PC-9 (cell line): ENCODE results near the gene ANKS4B. TPM values are rescaled to one million over a fixed set of nuclear protein-coding genes. Genes with fewer than 3 reads are reported as not detected.
"Not testable (repeated sequence)": the region's sequence is repeated elsewhere in the genome, so short reads cannot be mapped to it uniquely, and the experiment has no call there.

Experiments
- BruUV-seq: library from RNA; stranded (reverse); fragments of 400-500 nt; replicated peaks from 2 replicates; lab custom pipeline; 2021; lab: Mats Ljungman, UMichigan
- CTCF ChIA-PET: fragments of 300-600 bp; sonication (Branson Sonifier 250); formaldehyde crosslinking; loops from one replicate; lab custom pipeline; 2022; ENCODE audit warnings: antibody characterized with exemption; lab: Charles Lee
- POLR2A ChIA-PET: fragments of 300-600 bp; sonication (Branson Sonifier 250); formaldehyde crosslinking; loops from one replicate; lab custom pipeline; 2022; ENCODE audit warnings: antibody characterized with exemption; ENCODE audit not compliant: unreplicated experiment; lab: Charles Lee
- DNase-seq, 2 experiments: peaks; one replicate each; pipeline versions ENCODE4 v3.0.0 to v3.0.0-alpha.2; 2015 to 2022; ENCODE audit warnings: mixed read lengths in 1 of 2
- H2AFZ ChIP-seq: fragments of 200-600 bp; sonication (generic); 2 replicates; pipeline ENCODE4 v1.8.1; 2017; ENCODE audit warnings: antibody characterized with exemption
- H3F3A ChIP-seq: fragments of 200-600 bp; sonication (generic); 2 replicates; pipeline ENCODE4 v1.8.1; 2017; ENCODE audit warnings: antibody characterized with exemption, mild to moderate bottlenecking, low read depth; ENCODE audit not compliant: insufficient read depth
- H3K27ac ChIP-seq: fragments of 200-600 bp; sonication (generic); 2 replicates; pipeline ENCODE4 v1.6.1; 2016; ENCODE audit warnings: mixed run types
- H3K27me3 ChIP-seq: fragments of 200-600 bp; sonication (generic); 2 replicates; pipeline ENCODE4 v1.6.1; 2016; ENCODE audit warnings: low read depth, mixed run types; ENCODE audit not compliant: insufficient read depth
- H3K36me3 ChIP-seq: fragments of 200-600 bp; sonication (generic); 2 replicates; pipeline ENCODE4 v1.6.1; 2016; ENCODE audit warnings: low read depth, mixed run types
- H3K4me1 ChIP-seq: fragments of 200-600 bp; sonication (generic); replicated peaks from 2 replicates; pipeline ENCODE4 v1.6.1; 2016; ENCODE audit warnings: mixed run types; ENCODE audit not compliant: insufficient read depth
- H3K4me2 ChIP-seq: fragments of 200-600 bp; sonication (generic); 2 replicates; pipeline ENCODE4 v1.6.1; 2017; ENCODE audit warnings: mixed run types
- H3K4me3 ChIP-seq: fragments of 200-600 bp; sonication (generic); 2 replicates; pipeline ENCODE4 v1.6.1; 2016; ENCODE audit warnings: mixed run types
- H3K79me2 ChIP-seq: fragments of 200-600 bp; sonication (generic); 2 replicates; pipeline ENCODE4 v1.6.1; 2017; ENCODE audit warnings: low read depth, mixed run types
- H3K9me2 ChIP-seq: fragments of 200-600 bp; sonication (generic); 2 replicates; pipeline ENCODE4 v1.8.1; 2017; ENCODE audit warnings: mild to moderate bottlenecking; ENCODE audit not compliant: insufficient read depth
- H3K9me3 ChIP-seq: fragments of 200-600 bp; sonication (generic); 2 replicates; pipeline ENCODE4 v1.8.1; 2016; ENCODE audit warnings: low read depth; ENCODE audit not compliant: insufficient read depth
- H4K20me1 ChIP-seq: fragments of 200-600 bp; sonication (generic); 2 replicates; pipeline ENCODE4 v1.8.1; 2017; ENCODE audit not compliant: insufficient read depth
- EZH2 ChIP-seq: fragments of 200-600 bp; sonication (generic); IDR thresholded peaks from 2 replicates; pipeline ENCODE4 v1.8.0; 2017; ENCODE audit warnings: antibody characterized with exemption, low read depth
- intact Hi-C: fragments of 100-400 bp; cut with micrococcal nuclease; formaldehyde crosslinking; loops from one replicate; pipeline ENCODE4 v1.10.0; 2022; ENCODE audit not compliant: unreplicated experiment
- total RNA-seq: library from RNA; stranded (reverse); gene quantifications from 2 replicates; pipeline ENCODE4 v1.2.3, GENCODE V29; 2021
- TF ChIP-seq, protein P1 (sequence below): fragments of 200-600 bp; sonication (generic); conservative IDR thresholded peaks from 2 replicates; pipeline ENCODE4 v1.6.1; 2017; ENCODE audit warnings: mixed run types, antibody characterized with exemption, mild to moderate bottlenecking, moderate library complexity

The ANKS4B gene
- total RNA-seq, 1 experiment from 2014 or later, result not detected

DNA sequence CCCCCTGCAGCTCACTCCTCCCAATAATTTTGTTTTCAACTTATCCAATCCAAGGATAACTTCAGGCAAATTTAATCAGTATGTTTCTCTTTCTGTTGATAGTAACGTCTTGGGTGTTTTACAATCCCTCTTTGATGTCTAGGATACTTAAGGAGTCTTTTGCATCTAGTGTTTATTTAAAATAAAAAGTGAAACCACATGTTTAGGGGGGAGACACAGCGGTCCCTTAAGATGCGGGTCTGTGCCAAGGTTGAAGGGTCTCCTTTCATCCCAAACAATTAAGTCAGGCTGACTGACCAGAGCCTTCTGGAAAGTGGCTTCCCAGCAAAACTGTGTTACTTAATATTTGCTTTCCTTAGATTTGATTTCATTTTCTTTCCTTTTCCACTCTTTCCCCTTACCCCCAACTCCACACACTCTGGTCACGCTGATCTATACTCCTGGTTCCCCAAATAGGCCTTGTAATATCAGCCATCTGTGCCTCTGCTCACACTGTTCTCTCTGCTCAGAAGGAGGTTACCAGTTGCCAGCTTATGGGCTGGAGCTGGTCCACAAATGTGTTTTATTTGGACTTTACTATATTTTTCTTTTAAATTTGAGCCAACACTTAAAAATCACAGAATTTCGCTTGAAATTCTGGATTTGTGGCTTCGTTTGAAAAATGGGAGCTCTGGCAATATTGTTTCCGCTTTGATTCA lies 11.2 kb downstream of the ANKS4B start:
- TF ChIP-seq, protein P1, sequence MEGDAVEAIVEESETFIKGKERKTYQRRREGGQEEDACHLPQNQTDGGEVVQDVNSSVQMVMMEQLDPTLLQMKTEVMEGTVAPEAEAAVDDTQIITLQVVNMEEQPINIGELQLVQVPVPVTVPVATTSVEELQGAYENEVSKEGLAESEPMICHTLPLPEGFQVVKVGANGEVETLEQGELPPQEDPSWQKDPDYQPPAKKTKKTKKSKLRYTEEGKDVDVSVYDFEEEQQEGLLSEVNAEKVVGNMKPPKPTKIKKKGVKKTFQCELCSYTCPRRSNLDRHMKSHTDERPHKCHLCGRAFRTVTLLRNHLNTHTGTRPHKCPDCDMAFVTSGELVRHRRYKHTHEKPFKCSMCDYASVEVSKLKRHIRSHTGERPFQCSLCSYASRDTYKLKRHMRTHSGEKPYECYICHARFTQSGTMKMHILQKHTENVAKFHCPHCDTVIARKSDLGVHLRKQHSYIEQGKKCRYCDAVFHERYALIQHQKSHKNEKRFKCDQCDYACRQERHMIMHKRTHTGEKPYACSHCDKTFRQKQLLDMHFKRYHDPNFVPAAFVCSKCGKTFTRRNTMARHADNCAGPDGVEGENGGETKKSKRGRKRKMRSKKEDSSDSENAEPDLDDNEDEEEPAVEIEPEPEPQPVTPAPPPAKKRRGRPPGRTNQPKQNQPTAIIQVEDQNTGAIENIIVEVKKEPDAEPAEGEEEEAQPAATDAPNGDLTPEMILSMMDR, result no peak
- TF ChIP-seq EZH2, result no peak
- no peaks in the 10 kb centered on the region for H4K20me1 ChIP-seq
- H2AFZ ChIP-seq, result no peak overlapping the region
- CTCF ChIA-PET, result no interaction called here
- BruUV-seq, result no TSS peak
- H3K36me3 ChIP-seq, result no peaks in the 10 kb centered on the region
- H3F3A ChIP-seq, result no peaks in the 10 kb centered on the region
- intact Hi-C loops, result no loop called here
- no peak overlapping the region for H3K27ac ChIP-seq
- POLR2A ChIA-PET, result no interaction called here
- no peak for DNase-seq
- H3K9me2 ChIP-seq, result no peaks in the 10 kb centered on the region
- H3K9me3 ChIP-seq, result no peaks in the 10 kb centered on the region
- H3K79me2 ChIP-seq, result no peaks in the 10 kb centered on the region
- no peak overlapping the region for H3K4me3 ChIP-seq
- H3K27me3 ChIP-seq, result peaks cover 37% of the 10 kb centered on the region
- H3K4me2 ChIP-seq, result no peak overlapping the region
- no peaks in the 10 kb centered on the region for H3K4me1 ChIP-seq

DNA sequence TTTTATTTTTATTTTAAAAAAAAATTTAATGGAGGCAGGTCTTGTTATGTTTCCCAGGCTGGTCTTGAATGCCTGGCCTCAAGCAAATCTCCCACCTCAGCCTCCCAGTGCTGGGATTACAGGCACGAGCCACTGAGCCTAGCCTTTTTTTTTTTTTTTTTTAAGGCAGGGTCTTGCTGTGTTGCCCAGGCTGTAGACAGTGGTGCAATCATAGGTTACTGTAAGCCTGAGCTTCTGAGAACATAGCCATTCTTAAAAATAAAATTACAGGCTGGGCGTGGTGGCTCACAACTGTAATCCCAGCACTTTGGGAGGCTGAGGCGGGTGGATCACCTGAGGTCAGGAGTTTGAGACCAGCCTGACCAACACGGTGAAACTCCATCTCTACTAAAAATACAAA lies 14.7 kb downstream of the ANKS4B start:
- H3K9me3 ChIP-seq, CTCF ChIA-PET, H4K20me1 ChIP-seq, H2AFZ ChIP-seq, H3K79me2 ChIP-seq, H3K4me3 ChIP-seq, H3K4me2 ChIP-seq, H3K9me2 ChIP-seq, DNase-seq, intact Hi-C loops, H3F3A ChIP-seq, H3K4me1 ChIP-seq, BruUV-seq, H3K27ac ChIP-seq, POLR2A ChIA-PET, H3K36me3 ChIP-seq: not testable (repeated sequence)
- H3K27me3 ChIP-seq, result peaks cover 60% of the 10 kb centered on the region

GRCh38 chr16:21250072-21250923 lies 16.8 kb downstream of the ANKS4B start:
- Histone ChIP-seq H2AFZ (no peak overlapping the region), H4K20me1 (no peaks in the 10 kb centered on the region), H3K4me2 (no peak overlapping the region), H3K27ac (no peak overlapping the region), H3F3A (no peaks in the 10 kb centered on the region), H3K79me2 (no peaks in the 10 kb centered on the region), H3K4me1 (no peaks in the 10 kb centered on the region), H3K9me2 (no peaks in the 10 kb centered on the region; the same call in 1 of the 2 replicates), H3K9me3 (no peaks in the 10 kb centered on the region), H3K4me3 (no peak overlapping the region), H3K36me3 (no peaks in the 10 kb centered on the region), H3K27me3 (peaks cover 80% of the 10 kb centered on the region)
- no peak for TF ChIP-seq EZH2
- TF ChIP-seq, protein P1, result no peak
- BruUV-seq, result no TSS peak
- intact Hi-C loops, result no loop called here
- ChIA-PET POLR2A (no interaction called here), CTCF (no interaction called here)
- DNase-seq, result no peak
